Measurements from ENCODE around the gene DLG2.

DLG2 gene

DNA sequence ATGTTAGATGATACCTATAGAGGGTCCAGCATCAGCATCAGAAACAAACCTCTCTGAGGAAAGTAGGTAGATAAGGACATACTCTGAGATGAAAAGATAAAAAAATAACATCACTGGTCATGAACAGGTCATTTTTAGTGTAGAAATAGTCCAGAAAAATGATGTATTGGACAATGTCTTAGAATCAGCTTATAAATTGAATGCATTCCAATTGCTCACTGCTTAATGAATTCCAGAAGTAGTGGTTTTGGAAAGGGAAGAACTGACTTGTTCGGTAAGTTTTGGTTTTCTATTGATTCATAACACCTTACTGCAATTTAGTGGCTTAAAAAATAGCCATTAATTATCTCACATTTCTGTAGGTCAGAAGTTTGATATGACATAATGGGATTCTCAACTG, 1411.5 kb downstream of the DLG2 start:
- no peak for DNase-seq (ENCODE audit: low read depth)

DNA sequence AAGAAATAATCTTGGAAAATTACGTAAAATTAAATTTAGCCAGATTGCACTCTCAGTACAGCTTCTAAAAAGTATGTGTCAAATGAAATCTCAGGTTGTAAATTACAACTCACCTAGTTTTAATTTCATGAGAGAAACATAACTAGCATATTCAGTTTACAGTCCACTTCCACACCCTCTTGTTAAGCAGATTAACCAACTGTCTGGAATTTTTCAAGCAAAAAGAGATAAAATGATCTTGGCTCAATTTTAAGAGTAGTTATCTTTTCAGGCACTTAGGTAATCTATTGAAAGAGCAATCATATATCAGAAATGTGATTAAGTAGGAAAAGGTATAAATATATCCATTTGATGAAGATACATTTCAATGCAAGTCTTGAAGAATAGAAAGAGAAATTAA, 1412.6 kb downstream of the DLG2 start:
- DNase-seq (ENCODE audit: low read depth) = no peak

DNA sequence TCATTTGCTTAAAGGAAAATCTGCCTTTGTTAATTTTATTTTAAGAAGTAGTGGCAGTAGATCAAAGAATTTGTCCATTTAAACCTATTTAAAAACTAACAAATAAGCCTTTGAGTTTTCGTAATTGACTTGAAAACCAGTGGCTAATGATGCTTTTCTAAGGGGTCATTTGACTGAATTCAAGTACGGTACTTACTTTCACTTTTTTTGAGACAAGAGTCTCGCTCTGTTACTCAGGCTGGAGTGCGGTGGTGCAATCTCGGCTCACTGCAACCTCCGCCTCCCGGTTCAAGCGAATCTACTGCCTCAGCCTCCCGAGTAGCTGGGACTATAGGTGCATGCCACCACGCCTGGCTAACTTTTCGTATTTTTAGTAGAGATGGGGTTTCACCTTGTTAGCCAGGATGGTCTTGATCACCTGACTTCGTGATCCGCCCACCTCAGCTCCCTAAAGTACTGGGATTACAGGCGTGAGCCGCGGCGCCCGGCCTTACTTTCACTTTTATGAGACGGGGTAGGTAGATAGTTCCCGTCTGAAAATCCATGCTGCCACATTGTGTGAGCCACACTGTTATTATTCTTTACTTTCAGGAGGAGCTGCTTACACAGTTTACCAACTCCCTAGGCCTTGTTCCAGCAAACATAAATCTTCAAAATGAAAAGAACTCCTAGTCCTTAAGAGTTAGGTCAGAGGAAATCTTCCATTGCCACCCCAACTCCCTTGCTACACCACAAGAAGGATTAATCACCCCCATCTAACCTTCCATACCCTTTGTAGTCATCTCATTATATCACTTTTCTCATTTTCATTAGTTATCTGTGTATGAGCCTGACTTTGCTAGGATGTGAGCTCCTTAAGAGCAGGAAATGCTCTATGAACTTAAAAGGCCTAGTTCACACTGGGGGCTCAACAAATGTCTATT, 1414.4 kb downstream of the DLG2 start:
- DNase-seq (ENCODE audit: low read depth) = no peak

DNA sequence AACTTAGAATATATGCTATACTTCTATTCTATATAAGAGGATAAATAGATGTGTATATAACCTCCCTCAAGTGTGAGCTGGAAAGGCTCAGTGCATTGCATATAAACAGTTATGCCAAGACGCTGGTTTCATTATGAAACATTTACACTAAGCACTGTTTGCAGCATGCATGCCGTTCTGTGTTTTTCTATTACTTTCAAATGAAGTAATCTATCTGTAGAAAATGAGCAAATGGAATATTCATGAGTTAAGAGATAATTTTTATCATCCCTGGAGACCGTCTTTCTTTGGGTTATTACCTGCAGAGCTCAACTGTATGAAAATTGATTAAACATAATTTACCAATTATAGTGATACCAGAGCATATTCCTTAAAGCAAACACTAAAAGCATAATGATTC, 1415.2 kb downstream of the DLG2 start:
- no peak for DNase-seq (ENCODE audit: low read depth)

DNA sequence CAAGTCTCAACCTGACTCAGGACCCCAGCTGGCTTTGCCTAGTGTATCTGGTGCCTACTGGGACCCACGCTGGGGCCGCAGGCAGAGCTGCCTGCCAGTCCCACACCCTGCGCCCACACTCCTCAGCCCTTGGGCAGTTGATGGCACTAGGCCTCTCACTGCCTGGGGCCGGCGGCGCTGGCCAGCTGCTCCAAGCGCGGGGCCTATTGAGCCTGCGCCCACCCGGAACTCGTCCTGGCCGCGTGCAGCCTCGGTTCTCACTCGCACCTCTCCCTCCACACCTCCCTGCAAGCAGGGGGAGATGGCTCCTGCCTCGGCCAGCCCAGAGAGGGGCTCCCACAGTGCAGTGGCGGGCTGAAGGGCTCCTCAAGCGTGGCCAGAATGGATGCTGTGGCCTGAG, 1432.4 kb downstream of the DLG2 start:
- no peak for DNase-seq (ENCODE audit: low read depth)

DNA sequence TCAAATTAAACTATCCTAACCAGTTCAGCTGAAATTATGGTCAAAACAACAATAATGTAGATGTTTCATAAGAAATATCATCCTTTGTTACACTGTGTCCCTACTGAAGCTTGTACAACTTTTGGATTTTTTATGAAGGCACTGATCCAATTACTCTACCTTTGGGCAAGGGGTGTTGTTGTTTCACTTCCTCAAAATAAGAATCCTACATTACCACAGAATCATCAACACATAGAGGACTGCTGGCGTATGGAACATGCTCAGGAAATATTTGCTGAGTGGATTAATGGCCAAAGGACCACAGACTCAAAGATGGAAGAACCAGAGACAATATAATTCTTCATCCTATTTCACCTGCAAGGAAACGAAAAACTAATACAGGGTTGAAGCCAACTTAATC, 1433.4 kb downstream of the DLG2 start:
- no peak for DNase-seq (ENCODE audit: low read depth)

DNA sequence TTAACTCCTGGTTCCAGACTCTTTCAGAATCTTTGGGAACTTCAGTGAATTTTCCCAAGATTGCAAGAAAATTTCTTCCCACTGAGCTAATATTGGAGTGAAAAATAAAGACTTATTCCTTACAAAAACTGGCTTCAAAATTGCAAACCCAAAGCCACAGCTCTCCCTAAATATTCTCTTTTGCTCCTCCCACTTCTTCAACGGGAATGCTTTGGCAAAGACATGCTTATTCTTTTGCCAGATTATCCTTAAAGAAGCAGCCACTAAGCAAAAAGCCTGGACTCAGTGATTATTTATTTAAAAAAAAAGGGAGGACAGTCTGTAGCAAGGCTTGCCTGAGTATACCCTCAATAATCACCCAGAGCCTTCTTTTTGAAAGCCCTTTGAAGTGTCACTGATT, 1438.6 kb downstream of the DLG2 start:
- DNase-seq (ENCODE audit: low read depth) = no peak

DNA sequence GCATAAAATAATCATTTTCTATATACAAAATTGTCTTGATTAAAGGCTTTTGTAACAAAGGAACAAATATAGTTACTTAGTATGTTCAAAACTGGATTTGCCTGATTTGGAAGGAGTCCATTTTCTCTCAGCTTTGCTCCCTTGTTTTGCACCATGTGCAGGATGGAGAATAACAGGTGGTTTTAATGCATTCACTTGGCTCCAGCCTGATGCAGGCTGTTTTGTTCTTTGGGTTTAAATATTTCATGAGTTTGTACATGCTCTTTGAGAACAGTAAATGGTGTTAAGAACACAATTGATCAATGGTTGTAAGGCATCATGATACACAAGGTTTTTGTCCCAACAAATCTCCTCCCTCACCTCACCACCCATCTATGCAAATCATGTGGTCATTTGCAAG, 1454.1 kb downstream of the DLG2 start:
- no peak for DNase-seq (ENCODE audit: low read depth)

DNA sequence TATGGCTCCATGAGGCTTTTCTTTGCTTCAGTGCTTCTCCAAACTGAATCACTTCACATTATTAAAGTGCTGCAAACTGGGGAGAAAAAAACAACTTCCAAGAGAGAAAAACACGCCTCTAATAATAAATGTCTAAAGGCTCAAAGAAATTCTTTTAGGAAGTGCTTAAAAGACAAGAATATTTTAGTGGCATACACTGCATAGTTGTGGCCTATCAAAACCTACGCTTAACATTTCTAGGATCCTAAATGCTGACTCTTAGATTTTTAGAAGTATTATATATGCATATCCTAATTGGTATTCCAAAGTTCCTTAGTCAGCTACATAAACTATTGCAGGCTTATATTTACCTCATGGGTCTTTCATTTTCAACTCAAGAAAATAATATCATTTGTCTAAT, 1462.0 kb downstream of the DLG2 start:
- DNase-seq (ENCODE audit: low read depth) = no peak

DNA sequence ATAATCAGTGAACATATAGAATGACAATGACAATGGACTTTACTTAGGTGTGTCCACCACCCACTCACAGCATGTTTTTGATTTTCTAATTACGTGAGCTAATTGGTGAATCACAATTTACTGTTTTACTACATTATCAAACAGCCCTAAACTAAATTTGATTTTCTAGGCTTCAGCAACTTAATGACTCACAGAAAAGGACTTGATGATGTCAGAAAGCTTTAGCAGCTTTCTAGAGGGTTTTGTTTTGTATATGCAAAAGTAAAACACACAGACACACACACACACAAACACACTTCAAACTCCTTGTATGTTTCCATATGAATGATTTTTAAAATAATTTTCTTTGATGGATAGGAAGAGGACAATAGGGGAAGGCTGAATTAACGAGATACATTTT, 1462.4 kb downstream of the DLG2 start:
- no peak for DNase-seq (ENCODE audit: low read depth)

DNA sequence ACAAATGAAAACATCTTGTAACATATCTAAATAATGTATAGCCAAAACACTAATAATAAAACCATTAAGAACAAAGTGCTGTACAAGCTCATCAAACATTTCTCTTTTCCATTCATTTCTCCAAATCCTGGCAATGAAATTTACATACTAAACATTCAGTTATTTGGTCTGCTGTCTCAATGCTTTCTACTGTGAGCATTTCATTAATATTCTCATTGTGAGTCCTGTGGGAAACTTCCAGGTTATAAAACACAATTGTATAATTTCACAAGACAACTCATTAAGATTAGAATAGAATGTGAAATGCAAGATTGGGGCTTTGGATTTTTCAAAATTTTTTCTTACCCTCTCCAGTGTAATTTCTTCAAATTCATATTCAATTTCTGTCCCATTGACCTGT, 1464.0 kb downstream of the DLG2 start:
- no peak for DNase-seq (ENCODE audit: low read depth)

DNA sequence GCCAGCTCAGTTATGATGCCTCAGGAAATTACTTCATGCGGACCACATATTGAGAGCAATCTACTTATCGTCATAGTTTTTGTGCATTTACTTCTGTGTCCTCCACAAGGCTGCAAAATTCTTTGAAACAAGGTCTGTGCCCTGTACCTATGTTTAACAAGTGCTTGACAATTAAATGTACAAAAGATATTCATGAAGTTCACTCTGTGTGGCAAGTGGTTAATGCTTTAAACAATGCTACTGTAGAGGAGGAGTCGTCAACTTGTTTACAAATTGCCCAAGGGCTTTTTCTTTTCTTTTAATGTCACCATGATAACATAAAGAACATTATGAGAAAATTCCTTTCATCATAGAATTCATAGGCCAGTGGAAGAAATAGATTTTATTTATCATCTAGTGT, 1469.5 kb downstream of the DLG2 start:
- DNase-seq (ENCODE audit: low read depth) = no peak

DNA sequence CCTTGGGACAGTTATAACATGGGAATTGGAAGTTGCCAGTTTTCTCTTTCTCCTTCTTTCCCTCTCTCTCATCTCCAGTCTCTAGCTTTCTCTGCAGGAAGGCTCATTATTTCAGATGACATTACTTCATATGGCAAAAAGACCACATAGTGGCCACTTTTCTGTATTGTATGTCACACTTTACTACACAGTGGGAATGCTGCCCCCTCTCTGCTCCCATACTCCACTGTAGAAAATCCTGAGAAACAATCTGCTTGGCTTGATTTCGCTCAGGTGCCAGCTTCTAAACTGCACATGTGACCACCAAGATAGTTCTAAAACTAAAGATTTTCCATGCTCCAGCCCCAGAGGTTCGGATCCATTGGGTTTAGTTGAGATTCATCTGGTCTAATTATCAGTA, 1480.3 kb downstream of the DLG2 start:
- DNase-seq (ENCODE audit: low read depth) = no peak

DNA sequence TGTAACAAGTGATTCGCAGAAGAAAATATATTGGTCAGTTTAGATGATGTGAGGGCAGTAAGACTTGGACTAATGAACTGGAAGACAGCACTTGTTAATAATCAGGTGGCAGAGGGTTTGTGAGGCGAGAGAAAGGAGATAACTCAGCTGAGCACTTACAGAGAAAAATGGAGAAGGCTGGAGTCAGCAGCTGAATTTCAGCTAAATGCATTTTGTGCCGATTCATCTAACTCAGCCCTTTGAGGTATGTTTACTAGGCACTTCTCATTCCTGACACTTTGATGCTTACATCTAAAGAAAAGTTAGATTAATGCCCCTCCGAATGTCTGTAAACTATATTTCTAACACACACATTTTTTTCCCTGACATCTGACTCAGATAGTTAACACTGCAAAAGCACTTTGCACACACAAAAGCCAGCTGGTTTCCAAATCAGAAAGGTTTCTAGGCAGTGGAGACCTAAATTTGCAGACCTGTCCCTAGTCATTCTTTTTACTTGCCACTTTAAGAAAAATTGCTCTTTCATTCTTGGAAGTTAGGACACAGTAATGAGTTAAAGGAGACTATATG, 1481.4 kb downstream of the DLG2 start:
- no peak for DNase-seq (ENCODE audit: low read depth)

DNA sequence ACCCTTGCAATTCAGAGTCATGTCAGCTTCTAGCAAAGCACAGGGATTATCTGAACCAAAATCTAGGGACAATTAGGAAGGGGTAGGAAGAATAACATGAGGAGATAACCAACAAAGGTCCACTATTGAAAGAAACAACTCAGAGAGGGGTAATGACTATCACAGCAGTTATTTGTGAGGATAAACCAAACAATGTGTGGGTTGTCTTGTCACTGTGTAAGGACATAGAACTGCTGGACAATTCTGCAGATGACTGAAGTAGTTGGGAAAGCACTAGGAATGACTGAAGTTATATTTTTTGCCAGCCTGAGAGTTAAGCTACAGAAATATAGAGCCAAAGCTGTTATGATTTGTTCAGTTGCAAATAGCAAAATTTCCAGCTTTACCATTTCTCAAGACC, 1482.6 kb downstream of the DLG2 start:
- no peak for DNase-seq (ENCODE audit: low read depth)

DNA sequence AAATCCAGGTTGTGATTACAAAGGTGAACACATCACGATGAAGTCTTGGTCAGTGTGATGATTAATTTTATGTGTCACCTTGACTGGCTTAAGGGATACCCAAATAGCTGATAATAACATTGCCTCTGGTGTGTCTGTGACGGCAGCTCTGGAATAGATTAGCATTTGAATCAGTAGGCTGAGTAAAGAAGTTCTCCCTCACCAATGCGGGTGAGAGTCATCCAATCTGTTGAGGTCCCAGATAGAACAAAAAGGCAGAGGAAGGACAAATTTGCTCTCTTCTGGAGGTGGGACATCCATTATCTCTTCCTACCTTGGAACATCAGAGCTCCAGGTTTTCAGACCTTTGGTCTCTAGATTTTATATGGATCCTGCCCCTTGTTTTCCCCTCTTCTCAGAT, 1484.7 kb downstream of the DLG2 start:
- DNase-seq (ENCODE audit: low read depth) = no peak

DNA sequence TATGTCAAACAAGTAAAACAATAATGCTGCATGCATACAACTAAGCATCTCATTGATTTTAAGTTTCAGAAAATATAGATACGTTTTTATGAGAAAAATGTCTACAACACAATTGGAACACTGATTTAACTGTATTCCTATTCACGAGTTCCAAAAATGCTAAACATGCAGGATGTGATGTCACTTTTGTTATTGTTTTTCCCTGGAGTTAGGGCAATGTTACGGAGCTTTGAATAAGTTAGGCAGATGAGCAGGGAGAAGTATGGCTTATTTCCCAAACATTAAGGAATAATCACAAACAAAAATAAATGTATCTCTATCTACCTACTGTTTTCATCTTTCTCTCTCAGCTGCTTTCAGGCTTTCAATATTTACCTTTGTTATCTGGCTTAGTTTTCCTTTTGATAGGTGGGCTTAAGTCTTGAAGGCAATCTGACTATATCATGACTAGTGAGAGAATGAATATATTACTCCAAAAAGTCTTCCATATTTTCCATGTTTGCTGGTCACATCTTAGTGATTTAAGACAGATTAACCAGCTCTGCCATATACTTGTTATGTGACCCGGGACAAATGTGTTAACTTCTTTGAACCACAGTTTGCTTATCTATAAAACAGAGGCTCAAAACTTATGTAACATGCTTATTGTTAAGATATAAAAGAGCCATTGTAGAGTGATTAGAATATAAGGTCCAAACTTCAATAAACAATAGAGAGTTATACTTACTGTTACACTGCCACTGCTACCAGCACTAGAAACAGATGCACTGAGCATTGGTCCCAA, 1486.6 kb downstream of the DLG2 start:
- DNase-seq (ENCODE audit: low read depth) = no peak

DNA sequence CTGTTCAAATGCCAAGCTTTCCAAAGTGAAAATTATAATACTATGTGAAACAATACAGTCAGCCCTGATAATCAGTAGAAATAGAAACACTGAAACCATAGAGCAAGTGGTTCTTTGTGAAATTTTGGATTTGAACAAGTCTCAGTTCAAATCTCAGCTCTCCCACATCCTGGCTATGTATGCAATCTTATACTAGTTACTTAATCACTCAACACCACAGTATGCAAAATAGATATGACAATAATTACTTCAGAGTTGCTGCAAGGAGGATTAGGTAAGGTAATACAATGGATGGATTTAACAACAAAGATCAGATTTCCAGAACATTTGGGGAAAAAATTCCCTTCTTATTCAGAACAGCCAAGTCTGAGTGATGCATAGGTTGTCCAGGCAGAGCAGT, 1489.2 kb downstream of the DLG2 start:
- no peak for DNase-seq (ENCODE audit: low read depth)

DNA sequence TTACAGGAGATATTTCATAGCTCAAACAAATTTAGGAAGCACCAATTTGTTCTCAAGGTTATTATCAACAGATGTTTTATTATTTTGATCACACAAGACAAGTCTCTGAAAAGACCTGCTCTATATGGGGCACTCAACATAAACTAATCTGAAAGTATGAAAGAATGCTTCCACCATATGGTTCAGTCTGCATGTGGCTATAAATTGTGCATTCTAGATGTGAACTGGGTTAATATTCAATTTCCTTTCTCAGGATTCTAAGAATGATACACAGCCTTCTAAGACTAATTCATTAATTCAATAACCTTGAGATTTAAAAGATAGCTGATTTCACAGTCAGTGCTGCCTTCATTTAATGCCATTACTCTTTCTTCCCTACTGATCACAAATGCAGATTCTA, 1489.6 kb downstream of the DLG2 start:
- DNase-seq (ENCODE audit: low read depth) = no peak

DNA sequence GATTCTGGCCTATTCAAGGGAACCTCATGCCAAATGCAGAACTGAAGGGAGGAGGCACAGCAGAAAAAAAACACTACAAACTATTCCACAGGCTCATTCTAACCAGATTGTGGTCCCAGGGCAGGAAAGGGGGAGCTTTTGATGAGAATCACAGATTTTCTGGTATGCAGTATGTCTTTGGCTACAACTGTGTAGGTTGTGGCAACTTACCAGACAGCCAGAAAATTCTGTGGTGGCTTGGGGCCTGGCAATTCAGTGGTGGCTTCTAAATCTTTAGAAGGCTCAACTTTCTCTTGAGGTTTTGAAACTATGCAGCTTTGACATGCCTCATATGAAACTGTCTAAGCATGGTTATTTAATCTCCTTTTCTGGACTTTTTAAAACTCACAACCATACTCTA, 1490.2 kb downstream of the DLG2 start:
- DNase-seq (ENCODE audit: low read depth) = no peak

DNA sequence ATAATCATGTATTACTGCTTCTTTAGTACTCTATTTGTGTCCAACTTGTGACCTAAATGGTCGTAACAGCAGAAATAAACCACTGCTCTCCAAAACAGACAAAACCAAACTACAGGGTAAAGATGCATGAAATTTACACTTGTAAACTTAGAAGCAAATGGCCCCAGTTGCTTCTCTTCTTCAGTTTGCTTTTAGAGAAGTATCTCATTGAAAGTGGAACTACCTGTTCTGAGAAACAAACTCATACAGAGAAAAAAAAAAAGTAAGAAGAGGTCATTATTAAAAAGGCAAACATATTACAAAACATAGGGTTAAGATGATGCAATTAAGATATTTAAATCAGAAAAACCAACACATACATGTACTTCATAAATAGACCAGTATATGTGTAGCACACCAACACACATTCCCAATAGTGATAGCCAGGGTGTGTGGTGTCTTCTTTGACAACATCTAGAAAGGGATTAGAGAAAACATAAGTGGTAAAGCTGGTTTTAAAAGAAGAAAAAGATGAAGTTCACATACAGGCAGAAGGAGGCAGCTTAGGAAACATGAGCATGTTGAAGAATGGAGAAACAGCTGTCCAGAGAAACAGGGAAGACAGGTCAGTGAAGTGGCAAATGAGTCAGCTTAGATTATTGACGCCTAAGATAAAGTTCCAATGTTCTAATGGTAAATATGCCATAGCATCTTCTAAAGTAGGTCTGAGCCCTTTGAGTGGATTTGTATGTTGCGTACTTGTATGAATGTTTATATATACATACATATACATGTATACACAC, 1496.3 kb downstream of the DLG2 start:
- no peak for DNase-seq (ENCODE audit: low read depth)

DNA sequence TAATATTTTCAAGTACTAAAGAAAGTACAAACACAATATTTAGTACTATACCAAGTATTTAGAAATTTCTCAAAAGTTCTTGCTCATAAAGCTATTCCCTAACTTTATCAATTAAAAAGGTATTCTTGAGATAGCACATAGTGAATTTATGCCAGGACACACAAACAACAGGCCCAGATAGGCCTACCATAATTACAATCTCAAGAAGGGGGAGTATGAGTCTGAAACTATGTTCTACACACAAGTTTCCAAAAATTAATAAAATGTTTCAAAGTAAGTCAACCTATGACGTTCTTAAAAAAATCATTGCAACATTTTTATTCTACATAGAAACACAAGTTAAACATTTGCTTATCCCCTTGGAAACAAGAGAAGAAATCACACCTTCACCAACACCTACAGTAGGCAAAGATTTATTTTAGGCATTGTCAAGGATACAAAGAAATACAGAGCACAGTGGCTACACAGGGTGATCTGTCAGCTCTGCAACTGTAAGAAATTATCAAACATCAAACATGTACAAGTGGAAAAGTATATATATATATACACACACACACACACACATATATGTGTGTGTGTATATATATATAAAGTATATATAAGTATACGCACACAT, 1497.1 kb downstream of the DLG2 start:
- no peak for DNase-seq (ENCODE audit: low read depth)

Measured in T follicular helper cell (primary cell).